Mammary epithelial cell (primary cell): ENCODE data around the gene CORO2A.

Experiments
- EZH2 ChIP-seq: IDR thresholded peaks from 2 replicates; pipeline ENCODE4 v1.6.1; 2012; ENCODE audit warnings: low read length, inconsistent platforms, borderline replicate concordance
- TF ChIP-seq, protein P1 (sequence below), 2 donors: IDR thresholded peaks in 1 of 2; conservative IDR thresholded peaks in 1 of 2; 2 replicates each; pipeline ENCODE4 v1.5.1; 2011 to 2012; ENCODE audit warnings: inconsistent platforms in 2 of 2, low read length in 2 of 2, mild to moderate bottlenecking in 2 of 2, control low read depth in 1 of 2, low read depth in 1 of 2; ENCODE audit not compliant: insufficient read depth in 1 of 2; ENCODE audit errors: extremely low read depth in 1 of 2

GRCh38 chr9:98130576-98131228 is 61.7 kb downstream of the CORO2A start:
- TF ChIP-seq, protein P1, sequence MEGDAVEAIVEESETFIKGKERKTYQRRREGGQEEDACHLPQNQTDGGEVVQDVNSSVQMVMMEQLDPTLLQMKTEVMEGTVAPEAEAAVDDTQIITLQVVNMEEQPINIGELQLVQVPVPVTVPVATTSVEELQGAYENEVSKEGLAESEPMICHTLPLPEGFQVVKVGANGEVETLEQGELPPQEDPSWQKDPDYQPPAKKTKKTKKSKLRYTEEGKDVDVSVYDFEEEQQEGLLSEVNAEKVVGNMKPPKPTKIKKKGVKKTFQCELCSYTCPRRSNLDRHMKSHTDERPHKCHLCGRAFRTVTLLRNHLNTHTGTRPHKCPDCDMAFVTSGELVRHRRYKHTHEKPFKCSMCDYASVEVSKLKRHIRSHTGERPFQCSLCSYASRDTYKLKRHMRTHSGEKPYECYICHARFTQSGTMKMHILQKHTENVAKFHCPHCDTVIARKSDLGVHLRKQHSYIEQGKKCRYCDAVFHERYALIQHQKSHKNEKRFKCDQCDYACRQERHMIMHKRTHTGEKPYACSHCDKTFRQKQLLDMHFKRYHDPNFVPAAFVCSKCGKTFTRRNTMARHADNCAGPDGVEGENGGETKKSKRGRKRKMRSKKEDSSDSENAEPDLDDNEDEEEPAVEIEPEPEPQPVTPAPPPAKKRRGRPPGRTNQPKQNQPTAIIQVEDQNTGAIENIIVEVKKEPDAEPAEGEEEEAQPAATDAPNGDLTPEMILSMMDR (conservative IDR thresholded peaks at IDR 0.05 in 1 of 2, IDR thresholded peaks at IDR 0.05 in 1 of 2; ENCODE audit: extremely low read depth in 1 of 2, insufficient read depth in 1 of 2, low read depth in 1 of 2, low read length in 2 of 2), result no peak
- TF ChIP-seq EZH2, result no peak
